Activated T-helper 1 cell treated with Interleukin-2 at 50 U/mL for 16 hours (primary cell): ENCODE measurements around the gene FOXN3.

Experiments
- DNase-seq: peaks from one replicate; pipeline ENCODE4 v3.0.0-alpha.2; 2020; ENCODE audit warnings: low read depth

FOXN3 gene

DNA sequence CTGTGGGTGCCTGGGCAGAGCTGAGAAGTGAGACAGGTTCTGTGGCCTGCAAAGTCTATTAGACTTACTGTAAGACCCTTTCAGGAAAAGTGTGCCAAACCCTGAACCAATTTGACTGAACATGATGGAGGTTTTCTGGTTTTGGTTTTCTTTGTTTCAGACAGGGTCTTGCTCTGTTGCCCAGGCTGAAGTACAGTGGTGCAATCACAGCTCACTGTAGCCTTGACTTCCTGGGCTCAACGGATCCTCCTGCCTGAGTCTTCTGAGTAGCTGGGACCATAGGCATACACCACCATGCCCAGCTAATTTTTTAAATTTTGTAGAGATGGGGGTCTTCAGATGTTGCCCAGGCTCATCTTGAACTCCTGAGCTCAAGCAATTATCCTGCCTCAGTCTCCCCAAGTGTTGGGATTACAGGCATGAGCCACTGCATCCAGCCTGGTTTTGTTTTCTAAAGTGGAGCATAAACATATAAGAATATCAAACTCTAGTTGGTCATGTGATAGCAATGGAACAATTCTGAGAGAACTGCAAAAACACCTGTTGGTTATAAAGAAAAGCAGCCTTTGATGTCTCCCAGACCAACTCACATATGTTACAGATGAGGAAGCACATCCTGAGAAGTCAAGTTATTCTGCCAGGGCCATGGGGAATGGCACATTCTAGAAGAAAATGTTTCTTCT, 166.9 kb downstream of the FOXN3 start:
- DNase-seq, result no peak

DNA sequence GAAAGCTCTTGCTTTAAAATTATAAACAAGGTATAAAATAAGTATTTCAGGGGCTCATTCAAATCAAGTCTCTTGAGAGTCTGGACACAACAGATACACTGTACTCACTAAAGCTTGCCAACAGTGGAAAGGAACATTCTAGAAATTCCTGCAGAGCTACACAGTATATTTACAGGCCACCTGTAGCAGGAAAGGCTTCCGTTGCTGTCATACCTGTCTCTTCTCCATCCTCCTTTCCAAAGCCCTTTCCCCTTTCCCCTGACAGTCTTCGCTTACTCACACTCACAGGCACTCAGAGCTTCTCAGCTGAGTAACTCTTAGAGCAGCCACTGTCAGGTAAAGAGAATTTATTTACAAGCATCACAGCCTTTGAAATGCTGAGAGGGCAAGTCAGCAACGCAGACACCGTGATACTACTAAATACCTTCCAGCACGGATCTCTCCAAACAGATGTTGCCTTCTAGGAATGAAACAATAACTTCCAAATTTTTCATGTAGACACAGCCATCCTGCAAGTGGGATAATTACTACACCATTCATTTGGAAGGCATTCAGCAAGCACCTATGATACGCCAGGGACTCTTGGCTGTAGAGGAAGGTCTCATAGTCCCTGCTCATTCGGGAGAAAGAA, 167.9 kb downstream of the FOXN3 start:
- no peak for DNase-seq

DNA sequence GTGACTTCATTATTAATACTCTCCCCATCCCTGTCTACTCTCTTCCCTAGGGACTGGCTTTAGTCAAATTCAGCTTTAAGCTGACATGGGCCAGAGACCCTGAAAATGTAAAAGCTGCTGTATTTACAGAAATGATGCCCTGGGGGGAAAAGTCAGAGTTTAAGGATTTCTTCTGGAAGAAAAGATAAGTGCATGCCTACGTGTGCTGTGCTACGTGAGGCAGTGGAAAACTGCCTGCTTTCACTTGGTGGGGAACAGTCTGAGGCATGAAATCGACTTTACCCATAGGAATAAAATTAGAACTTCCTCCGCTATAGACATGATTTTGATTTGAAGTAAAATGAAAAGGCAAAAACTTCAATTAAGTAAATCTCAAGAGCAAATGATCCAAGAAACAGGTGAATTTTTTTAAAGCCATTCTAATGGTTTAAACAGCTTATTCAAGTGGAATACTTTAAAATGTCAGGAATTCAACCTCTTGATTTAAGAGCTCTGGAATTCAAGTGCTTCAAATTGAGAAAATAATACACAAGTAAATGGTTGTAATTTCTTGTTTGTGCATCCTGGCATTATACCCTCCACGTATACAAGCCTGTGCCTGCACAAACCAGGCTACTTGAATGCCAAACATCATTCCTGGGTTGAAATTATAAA, 168.5 kb downstream of the FOXN3 start:
- no peak for DNase-seq

DNA sequence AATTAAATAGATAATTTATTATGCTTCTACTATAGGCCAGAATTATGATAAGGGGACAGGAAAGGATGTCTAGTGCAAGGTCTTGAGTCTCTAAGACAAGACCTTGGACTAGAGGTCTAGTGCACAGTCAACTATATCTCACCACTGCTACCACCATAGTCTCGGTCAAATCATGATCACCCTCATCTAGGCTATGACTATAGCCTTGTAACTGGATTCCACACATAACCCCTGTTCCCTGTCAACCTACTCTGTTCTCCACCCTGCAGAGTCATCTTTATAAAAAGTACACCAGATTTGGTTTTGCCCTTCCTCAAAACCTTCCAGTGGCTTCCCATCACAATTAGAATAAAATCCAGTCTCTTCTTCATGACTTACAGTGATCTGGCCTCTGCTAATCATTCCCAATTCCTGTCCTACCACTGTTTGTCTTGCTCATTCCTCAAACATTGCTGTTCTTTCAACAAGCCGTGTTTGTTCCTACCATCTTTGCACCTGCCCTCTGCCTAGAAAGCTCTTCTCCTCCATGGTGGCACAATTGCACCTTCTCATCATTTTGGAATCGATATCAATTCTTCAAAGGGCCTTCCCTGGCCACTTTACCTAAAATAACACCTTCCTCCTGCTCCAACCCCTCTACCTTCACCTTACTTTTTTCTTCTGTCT, 169.4 kb downstream of the FOXN3 start:
- no peak for DNase-seq

DNA sequence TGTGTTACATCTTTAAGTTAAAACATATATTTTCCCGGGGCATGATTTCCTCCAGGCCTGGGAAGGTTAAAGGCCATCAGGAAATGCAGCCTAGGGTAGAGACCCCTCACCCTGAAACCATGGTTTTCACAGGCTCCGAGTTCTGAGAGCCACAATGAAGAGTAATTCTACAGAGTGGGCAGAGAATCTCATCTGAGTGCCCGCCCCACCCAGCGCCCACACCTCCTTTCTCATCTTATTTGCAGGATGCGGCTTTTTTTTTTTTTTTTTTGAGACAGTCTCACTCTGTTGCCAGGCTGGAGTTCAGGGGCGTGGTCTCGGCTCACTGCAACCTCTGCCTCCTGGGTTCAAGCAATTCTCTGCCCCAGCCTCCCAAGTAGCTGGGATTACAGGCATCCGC, 170.7 kb downstream of the FOXN3 start:
- DNase-seq, result no peak

DNA sequence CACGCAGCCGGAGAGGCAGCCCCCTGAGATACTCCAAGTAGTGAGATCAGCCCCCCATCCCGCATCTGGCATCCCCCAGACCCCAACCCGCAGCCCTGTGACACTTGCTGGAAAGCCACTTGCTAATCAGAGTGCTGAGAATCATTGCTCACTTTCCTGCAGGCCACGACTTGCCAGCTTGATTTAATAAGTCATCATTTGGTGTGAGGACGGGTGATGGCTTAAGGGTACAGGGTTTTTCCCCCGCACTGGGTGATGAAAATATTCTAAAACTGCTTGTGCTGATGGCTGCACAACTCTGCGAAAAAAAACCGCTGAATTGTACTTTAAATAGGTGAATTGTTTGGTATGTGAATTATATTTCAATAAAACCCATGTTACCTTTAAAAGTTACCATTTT, 171.2 kb downstream of the FOXN3 start:
- no peak for DNase-seq

DNA sequence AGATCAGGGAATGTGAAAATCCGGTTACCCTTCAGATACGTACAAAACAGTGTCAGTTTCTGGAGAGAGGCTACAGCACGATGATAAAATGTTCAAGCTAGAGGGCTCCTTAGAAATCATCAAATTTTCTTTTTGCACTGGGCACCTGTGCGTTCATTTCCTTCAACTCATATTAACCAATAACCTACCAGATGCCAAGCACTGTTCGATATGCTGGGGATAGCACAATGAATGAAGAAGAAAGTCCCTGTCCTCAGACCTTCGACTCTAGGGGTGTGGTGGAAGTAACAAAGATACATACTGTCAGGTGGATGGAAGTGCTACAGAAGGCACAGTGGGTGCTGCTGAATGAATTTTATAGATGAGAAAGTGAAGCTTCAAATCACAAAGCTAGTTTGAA, 172.3 kb downstream of the FOXN3 start:
- no peak for DNase-seq

DNA sequence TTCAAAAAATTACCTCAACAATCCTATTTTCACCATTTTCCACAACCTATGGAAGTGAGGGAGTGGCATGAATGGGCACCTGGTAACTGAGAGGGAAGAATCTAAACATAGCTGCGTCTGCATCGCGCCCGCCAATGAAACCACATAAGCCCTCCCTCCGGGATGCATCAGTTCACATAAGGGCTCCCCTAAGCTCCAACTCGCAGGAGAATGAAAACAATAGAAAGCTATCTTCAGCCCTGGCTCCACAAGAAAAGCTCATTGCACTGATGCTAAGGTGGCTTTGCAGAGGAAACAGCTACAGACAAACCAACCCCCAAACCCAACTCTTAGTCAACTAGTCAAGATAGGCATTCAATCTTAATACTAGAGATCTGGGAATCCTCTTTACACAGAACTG, 173.3 kb downstream of the FOXN3 start:
- no peak for DNase-seq

DNA sequence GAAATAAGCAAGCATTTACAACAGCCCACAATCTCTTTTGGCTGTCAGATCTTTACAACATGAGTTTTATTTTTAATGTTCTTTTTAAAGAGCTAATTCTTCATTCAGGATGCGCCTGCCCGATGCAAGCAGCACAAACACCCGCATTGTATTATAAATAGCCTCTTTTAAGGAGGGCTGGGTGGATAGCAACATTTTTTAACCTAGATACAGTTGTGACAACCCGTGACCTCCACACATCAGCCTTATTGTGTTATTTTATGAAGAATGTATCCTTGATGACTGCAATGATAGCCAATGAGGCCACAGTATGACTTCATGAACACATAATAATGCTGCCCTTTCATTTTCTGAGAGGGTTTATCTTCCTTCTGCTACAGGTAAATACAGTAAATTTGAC, 173.7 kb downstream of the FOXN3 start:
- no peak for DNase-seq

DNA sequence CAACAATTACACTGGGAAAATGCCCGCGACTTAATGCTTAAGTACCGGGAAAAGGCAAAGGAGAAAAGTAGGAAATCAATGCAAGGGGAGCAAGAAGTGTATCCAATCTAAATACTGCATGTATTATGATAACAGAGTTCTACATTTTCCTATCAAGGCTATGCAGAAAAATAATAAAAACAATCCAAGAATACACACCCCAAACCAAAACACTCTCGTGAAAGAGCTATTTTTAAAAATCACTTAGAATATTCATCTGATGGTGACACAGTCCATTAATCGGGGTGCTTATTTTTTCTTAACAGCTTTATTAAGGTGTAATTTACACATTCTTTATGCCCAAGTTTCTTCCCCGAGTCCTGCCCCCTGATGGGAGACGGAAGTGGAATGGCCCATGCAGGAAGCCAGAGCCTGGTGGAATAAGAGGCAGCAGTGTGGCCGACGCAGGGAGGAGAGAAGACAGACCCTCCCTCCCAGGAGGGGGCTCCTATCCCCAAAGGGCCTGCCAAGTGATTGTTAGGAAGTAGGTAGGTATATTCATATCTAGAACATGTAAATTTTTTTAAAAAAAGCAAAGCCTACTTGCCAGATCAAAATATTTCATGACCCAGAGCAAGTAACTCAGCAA, 174.3 kb downstream of the FOXN3 start:
- no peak for DNase-seq

DNA sequence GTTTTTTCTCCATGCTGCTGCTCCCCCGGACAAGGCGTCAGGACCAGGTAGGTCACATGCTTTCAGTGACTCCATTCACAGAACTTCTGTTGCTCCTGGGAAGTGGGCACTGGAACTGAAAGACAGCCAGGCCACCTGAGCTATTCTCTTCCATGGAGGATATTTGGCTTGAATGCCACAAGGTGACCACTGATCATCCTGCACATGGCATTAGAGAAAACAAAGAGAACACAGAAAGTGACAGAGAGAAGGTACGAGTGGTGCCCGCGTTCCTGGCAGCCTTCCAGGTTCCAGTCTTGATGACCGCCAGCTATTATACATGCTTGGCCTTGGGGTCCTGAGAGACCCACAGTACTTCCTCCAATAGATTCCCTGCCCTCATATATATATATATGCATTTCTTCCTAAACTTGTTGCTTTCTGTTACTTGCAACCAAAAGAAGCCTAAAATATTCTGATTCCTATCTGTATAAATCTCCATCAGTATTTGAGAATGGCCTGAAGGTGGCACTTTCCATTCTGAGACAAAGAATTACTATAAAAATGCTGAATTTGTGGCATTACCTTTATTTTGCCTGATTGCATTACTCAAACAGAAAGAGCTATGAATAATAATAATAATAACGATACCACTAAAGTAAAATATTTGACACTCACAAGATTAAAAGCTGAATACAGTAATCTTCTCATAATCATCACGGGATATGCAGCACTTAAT, 174.9 kb downstream of the FOXN3 start:
- no peak for DNase-seq

DNA sequence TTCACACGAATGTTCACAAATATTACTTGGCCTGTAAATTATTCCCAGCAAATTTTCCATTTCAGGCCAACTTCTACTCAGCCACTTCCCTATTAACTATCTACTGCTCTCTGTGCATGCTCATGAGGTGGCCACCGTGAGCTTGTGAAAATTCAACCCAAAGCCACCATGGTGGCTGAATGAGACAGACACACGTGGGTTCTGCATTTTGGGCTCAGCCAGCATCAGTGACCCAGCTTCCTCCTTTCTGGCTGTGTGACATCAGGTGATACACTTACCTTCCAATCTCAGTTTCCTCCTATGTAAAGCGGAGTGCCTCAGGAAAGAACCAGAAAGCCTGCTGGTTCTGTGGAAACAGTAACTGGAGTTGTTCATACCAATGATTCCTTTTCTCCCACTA, 175.8 kb downstream of the FOXN3 start:
- DNase-seq, result no peak

DNA sequence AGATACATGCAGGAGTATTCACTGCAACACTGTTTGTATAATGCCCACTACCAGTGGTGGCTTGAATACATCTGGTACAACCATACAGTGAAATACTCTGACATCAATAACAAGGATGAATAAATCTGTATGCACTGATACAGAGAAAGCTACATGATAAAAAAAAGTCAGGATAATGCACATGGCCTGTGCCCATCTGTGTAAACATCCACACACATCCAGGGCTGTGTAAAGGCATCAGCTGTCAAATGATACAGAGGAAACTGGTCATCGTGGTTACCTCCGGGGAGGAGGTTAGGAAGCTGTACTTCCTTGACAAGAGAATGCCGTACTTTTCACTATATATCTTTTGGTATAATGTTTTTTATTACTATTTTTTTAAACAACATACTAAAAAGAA, 176.6 kb downstream of the FOXN3 start:
- DNase-seq, result no peak

DNA sequence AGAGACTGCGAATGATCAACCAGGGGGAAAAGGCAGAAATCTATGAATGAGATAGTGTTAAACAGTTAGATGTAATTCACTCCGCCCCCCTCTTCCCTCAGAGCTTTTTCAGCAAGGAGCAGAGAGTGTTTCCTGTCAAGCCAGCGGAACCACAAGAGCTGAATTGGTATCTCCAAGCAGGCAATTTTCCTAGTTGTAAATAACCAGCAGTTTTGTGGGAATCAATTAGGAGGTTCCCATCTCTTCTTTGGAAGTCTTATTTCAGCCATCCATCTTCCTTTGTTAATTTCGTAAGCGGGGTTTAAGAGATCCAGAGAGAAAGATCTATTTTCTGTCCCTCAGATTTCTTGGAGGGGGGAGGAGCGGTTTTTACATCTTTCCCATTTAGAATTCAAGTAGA, 178.0 kb downstream of the FOXN3 start:
- no peak for DNase-seq

DNA sequence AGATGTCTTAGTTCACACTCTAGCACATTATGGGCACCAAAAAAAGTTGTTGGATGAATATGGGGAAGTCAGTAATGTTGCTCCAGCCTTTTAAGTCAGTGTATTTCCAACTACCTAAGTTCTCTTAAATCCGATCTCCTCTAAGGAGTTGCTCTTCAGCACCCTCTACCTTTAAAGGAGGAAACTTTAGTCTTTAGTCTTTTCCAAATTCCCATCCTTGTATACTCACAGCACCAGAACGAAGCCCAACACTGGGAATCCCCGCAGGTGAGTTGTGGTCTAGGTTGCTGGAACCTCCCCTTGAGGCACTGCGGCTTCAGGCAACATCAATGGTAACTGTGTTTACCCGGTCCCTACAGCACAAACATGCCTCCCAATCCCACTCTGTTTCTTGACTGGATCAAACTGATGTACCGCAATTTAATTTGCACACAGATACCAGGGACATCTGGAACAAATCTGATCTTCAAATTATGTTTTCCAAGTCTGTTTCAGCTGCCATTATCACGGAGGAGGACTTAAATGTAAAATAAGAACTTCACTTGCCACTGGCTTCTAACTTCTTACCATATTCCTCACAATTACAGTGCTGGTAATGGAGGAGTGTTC, 179.0 kb downstream of the FOXN3 start:
- no peak for DNase-seq

DNA sequence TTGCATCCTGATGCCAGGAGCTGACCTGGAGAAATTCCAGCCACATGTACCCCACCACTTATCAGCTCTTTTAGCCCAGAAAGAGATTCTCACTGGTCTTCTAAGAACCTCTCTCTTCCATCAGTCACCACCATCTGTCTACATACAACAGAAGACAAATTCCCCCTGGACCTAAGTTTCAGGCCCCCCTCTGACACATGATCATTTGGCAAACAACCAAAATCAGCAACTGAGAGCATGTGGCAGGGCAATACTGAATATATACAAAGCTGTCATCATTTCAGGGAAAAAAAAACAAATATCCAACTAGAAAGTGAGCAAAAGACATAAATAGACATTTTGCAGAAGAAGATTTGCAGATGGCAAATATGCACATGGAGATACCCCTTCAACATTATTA, 180.2 kb downstream of the FOXN3 start:
- no peak for DNase-seq

DNA sequence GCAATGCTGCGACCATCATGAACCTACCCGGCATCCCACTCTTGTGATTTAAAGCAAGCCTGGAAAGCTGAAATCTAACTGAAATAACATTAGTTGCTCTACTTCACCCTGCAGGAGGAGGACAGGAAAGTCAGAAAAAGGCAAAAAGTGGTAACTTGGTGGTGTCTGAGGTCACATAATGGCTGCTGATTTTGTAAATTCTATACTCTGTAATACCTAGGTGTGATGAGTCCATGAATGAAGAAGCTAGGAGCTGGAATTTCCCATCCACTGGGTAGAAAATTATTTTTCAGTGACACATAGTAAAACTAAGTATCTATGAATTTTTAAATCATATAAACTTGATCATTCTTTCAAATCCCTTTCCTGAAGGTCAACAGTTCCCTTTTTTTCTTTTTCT, 183.8 kb downstream of the FOXN3 start:
- no peak for DNase-seq

DNA sequence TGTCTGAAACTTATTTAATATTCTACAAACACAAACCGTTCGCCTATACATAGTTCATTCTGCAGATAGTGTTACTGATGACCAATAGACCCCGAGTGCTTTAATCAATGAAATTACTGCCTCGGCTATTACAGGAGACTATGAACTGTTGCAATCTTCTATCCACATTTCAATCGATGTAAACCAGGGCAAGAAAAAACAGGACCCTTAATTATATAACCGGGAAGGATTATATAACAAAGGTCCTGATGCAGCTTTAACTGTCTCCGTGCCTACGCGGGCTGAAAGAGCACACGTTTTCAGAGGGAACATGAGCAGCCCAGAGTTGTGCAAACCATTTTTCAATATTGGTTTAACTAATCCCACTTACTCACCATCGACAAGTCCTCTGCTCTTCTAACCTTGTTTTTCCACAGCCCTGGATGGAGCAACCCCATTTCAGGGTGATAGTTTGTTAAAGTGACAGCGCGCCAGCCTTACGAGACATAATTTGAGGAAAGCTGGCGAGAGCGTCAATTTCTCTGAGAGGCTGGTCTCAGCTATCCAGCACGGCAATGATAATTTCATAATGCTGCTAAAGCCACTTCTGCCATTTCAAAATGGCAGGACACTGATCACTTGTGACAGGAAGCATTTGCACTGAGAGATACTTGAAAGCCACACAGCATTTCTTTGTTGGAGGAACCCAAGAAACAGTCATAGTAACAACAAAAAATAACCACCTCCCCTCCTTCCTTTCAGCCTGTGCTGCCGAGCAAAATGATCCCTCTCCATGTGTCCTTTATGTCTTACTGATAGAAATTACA, 184.6 kb downstream of the FOXN3 start:
- no peak for DNase-seq

DNA sequence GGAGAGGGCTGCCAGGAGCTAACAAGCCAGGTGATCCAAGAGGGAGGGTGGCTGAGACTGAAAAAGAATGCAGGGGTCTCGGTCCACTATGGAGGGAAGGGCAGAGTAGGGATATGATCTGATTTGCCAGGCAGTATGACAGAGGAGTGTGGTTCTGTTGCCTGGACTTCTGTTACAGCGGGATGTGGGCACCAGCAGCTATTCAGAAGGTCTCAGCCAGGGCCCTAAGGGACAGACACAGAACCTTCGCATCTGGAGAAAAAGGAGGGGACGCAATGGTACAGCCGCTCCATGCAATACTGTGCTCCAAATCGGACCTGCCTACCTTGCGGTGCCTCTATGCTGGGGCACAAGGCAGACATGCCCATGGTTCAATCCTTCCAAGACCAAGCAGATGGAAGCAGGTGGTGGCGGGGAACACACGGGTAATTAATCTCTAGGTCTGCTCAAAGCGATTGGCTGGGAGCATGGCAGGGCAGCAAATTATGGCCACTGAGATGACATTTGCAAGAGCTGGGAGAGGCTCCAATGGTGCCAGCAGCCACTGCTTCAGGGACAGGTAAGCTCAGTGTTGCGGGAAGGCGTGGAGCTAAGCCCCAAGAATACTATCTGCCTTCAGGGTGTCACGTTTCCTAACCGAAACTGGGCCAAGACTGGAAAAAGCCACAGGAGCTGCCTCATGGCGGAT, 185.5 kb downstream of the FOXN3 start:
- no peak for DNase-seq
